ENCODE results near the gene MAP2K3.

DNA sequence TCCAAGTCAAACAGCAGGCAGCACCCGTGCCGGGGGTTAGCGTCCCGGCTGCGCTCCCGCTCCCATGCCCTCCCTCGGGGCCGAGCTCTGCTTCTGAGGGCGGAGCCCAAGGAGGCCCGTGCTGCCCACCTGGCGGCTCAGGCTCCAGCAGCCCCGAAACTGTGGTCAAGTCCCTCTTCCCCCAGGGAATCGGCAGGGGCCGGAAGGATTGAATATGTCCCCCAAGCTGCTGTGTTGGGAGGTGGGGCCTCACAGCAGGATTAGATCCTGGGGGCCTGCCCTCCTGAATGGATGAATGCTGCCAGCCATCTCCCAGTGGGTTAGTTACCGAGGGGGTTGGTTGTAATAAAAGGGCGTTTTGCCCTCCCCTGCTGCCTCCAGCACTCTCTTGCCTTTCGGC lies 33.9 kb downstream of the MAP2K3 start:
- TF ChIP-seq, protein P1, sequence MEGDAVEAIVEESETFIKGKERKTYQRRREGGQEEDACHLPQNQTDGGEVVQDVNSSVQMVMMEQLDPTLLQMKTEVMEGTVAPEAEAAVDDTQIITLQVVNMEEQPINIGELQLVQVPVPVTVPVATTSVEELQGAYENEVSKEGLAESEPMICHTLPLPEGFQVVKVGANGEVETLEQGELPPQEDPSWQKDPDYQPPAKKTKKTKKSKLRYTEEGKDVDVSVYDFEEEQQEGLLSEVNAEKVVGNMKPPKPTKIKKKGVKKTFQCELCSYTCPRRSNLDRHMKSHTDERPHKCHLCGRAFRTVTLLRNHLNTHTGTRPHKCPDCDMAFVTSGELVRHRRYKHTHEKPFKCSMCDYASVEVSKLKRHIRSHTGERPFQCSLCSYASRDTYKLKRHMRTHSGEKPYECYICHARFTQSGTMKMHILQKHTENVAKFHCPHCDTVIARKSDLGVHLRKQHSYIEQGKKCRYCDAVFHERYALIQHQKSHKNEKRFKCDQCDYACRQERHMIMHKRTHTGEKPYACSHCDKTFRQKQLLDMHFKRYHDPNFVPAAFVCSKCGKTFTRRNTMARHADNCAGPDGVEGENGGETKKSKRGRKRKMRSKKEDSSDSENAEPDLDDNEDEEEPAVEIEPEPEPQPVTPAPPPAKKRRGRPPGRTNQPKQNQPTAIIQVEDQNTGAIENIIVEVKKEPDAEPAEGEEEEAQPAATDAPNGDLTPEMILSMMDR (conservative IDR thresholded peaks at IDR 0.05 in 1 of 2, IDR thresholded peaks at IDR 0.05 in 1 of 2; ENCODE audit: low read depth in 1 of 2, low read length in 2 of 2), result no peak
- no peak for TF ChIP-seq EZH2 (IDR thresholded peaks at IDR 0.05; ENCODE audit: low read length, missing control alignments)
